Esophagus muscularis mucosa (tissue), 4 donors: ENCODE measurements around the gene ALDH18A1. TPM values are rescaled to one million over a fixed set of nuclear protein-coding genes. Genes with fewer than 3 reads are reported as not detected.

Source experiments
- DNase-seq: peaks from one replicate; pipeline ENCODE4 v3.0.0-alpha.2; 2017; ENCODE audit errors: extremely low spot score
- H3K27ac ChIP-seq, 4 donors: fragments of 200-600 bp; sonication (generic); replicated peaks in 1 of 4; 1 replicate in 3 of 4; 2 replicates in 1 of 4; pipeline ENCODE4 v1.5.1; 2016 to 2019; ENCODE audit warnings: mild to moderate bottlenecking in 1 of 4
- H3K27me3 ChIP-seq, 4 donors: fragments of 200-600 bp; sonication (generic); one replicate each; pipeline versions ENCODE4 v1.5.1 to v1.6.0; 2016 to 2019
- H3K36me3 ChIP-seq, 4 donors: fragments of 200-600 bp; sonication (generic); one replicate each; pipeline ENCODE4 v1.5.1; 2016 to 2019
- H3K4me1 ChIP-seq, 4 donors: fragments of 200-600 bp; sonication (generic); one replicate each; pipeline ENCODE4 v1.5.1; 2016 to 2019
- H3K4me3 ChIP-seq, 4 donors: fragments of 200-600 bp; sonication (generic); 1 replicate in 2 of 4; 2 replicates in 2 of 4; pipeline ENCODE4 v1.5.1; 2016 to 2019; ENCODE audit warnings: mild to moderate bottlenecking in 4 of 4, moderate library complexity in 1 of 4
- H3K9me3 ChIP-seq, 4 donors: fragments of 200-600 bp; sonication (generic); 1 replicate in 3 of 4; 2 replicates in 1 of 4; pipeline ENCODE4 v1.5.1; 2016 to 2019
- EP300 ChIP-seq: sonication (generic); formaldehyde crosslinking; IDR thresholded peaks from one replicate; pipeline ENCODE4 v1.6.1; 2017; ENCODE audit warnings: antibody characterized with exemption
- POLR2A ChIP-seq: fragments of 450-650 bp; IDR thresholded peaks from one replicate; pipeline ENCODE4 v1.6.1; 2017; ENCODE audit warnings: antibody characterized with exemption, moderate library complexity, mild to moderate bottlenecking, low read depth
- POLR2AphosphoS5 ChIP-seq, 2 donors: sonication (generic); formaldehyde crosslinking; IDR thresholded peaks; one replicate each; pipeline ENCODE4 v1.6.1; 2017; ENCODE audit warnings: antibody characterized with exemption in 2 of 2
- WGBS: methylation state at CpG from one replicate; pipeline ENCODE4 v1.1.5; 2018; 5-methylcytosine and 5-hydroxymethylcytosine counted together
- intact Hi-C: fragments of 100-400 bp; cut with DNase I; formaldehyde crosslinking; loops from one replicate; pipeline ENCODE4 v1.15.1; 2023
- total RNA-seq, 4 donors: library from RNA; depleted of rRNA; stranded (reverse); fragments of >200 nt; gene quantifications; one replicate each; pipeline versions ENCODE4 v1.1.0 to v1.2.1, GENCODE V29; 2016
- TF ChIP-seq, protein P1 (sequence below), 3 experiments: fragments of 200-600 bp in 2 of 3; fragments of 450-650 bp in 1 of 3; sonication (generic) in 2 of 3; IDR thresholded peaks; one replicate each; pipeline ENCODE4 v1.5.1; 2017 to 2019; ENCODE audit warnings: antibody characterized with exemption in 3 of 3, mild to moderate bottlenecking in 2 of 3, moderate library complexity in 1 of 3

ALDH18A1 gene
- total RNA-seq = 10 to 100 TPM; 13.7 to 27.7 (median 21.8) TPM

DNA sequence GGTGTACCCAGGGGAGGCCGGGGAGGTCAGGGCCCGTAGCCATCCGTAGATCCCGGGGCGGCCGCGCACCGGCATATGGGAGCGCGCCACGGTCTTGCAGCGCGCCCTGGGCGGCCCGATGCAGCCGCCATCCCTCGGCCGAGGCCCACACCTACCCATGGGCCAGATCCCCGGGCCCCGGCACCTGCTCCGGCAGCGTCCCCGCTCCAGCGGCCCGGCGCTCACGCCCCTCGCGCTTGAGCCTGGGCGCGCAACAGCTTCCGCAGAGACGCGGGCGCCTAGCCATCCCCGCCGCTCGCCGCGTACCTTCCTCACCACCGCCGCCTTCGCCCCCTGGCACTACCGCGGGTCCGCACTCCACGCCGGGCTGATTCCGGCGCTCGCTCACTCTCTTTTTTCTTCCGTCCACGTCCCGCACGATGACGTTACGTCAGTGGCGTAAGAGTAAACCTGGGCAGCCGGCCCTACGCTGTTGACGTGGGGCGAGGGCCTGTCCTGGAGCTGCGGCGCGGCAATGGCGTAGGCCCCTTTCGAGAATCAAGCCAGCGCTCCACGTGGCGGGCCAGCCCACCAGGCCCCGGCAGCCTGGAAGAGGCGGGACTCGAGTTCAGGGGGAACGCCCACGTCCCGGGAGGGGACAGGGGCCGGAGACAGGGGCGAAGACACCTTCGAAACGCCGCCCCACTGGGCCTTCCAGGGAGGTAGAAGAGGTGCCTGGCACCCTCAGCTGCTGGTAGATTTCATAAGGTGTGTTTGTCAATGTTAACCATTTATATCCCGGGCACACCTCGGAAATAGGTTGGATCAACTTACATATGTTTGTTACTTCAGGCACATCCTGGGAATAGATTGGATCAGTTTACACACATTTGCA is at the start of gene ALDH18A1:
Gene ALDH18A1 (minus strand): TSS at position 421 of the 874 bp plus-strand sequence. CDS start 3,334 bp downstream, outside the sequence.
- 0% methylated on average over 18 of the region's 83 CpGs for WGBS
- H3K36me3 ChIP-seq = peaks cover 10 to 15% (median 13%) of the 10 kb centered on the region in 4 donors
- peaks cover 9 to 32% (median 24%) of the 10 kb centered on the region in 4 donors for H3K4me1 ChIP-seq
- H3K27ac ChIP-seq = peak within 1 kb of the TSS; percentile 59 to 79 (median 74)
- H3K27me3 ChIP-seq = no peaks in the 10 kb centered on the region
- H3K4me3 ChIP-seq = peak within 1 kb of the TSS; percentile 80 to 96 (median 88)
- peak; percentile 97 for DNase-seq
- intact Hi-C loops = no loop called here
- H3K9me3 ChIP-seq = no peaks in the 10 kb centered on the region
- TF ChIP-seq POLR2A = no peak
- peak; percentile 45 to 53 for TF ChIP-seq POLR2AphosphoS5 (IDR thresholded peaks at IDR 0.05)

DNA sequence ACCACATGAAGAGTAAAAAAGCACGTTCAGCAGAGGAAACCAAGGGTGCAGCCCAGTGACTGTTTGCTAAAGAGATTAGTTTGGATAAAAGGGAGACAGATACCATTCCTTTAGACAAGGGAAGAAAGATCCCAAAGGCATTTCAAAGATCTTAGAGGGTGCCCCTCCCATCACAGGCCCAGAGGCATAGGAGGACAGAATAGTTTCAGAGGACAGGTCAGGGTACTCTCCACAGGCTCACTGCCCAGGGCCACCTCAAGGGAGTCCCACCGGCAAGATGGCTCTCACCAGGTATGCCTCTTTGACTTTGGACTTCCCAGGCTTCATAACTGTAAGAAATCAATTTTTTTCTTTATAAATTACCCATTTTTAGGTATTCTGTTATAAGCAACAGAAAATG is 41.9 kb upstream of the ALDH18A1 start:
- no peak for DNase-seq
- Histone ChIP-seq H3K4me1 (peaks cover 0 to 7% (median 5%) of the 10 kb centered on the region in 4 donors), H3K27ac (no peak overlapping the region), H3K27me3 (no peaks in the 10 kb centered on the region), H3K36me3 (no peaks in the 10 kb centered on the region), H3K9me3 (no peaks in the 10 kb centered on the region), H3K4me3 (no peak overlapping the region)
- intact Hi-C loops = no loop called here
- no peak for TF ChIP-seq POLR2A
- TF ChIP-seq POLR2AphosphoS5 (IDR thresholded peaks at IDR 0.05) = no peak
- no peak for TF ChIP-seq EP300
- TF ChIP-seq, protein P1, sequence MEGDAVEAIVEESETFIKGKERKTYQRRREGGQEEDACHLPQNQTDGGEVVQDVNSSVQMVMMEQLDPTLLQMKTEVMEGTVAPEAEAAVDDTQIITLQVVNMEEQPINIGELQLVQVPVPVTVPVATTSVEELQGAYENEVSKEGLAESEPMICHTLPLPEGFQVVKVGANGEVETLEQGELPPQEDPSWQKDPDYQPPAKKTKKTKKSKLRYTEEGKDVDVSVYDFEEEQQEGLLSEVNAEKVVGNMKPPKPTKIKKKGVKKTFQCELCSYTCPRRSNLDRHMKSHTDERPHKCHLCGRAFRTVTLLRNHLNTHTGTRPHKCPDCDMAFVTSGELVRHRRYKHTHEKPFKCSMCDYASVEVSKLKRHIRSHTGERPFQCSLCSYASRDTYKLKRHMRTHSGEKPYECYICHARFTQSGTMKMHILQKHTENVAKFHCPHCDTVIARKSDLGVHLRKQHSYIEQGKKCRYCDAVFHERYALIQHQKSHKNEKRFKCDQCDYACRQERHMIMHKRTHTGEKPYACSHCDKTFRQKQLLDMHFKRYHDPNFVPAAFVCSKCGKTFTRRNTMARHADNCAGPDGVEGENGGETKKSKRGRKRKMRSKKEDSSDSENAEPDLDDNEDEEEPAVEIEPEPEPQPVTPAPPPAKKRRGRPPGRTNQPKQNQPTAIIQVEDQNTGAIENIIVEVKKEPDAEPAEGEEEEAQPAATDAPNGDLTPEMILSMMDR (IDR thresholded peaks at IDR 0.05) = no peak
- 43% methylated on average over 2 of the region's 2 CpGs for WGBS

- peaks cover 8 to 17% (median 13%) of the 10 kb centered on the region in 4 donors for H3K4me1 ChIP-seq
- DNase-seq = no peak
- 90% methylated on average over 3 of the region's 3 CpGs for WGBS
- H3K4me3 ChIP-seq = no peak overlapping the region
- H3K27me3 ChIP-seq = no peaks in the 10 kb centered on the region
- no peaks in the 10 kb centered on the region for H3K36me3 ChIP-seq
- H3K9me3 ChIP-seq = no peaks in the 10 kb centered on the region
- intact Hi-C loops = no loop called here
- no peak overlapping the region for H3K27ac ChIP-seq
- no peak for TF ChIP-seq POLR2AphosphoS5 (IDR thresholded peaks at IDR 0.05)
Observed at GRCh38 chr10:95697429-95697828, 40.9 kb upstream of the ALDH18A1 start.

- 93% methylated on average over 18 of the region's 18 CpGs for WGBS
- Histone ChIP-seq H3K9me3 (no peaks in the 10 kb centered on the region), H3K4me3 (no peak overlapping the region), H3K36me3 (peaks cover 0 to 24% (median 19%) of the 10 kb centered on the region in 4 donors), H3K27ac (peak overlapping the region in 1 of 4 donors; percentile 41), H3K27me3 (no peaks in the 10 kb centered on the region), H3K4me1 (peaks cover 16 to 37% (median 24%) of the 10 kb centered on the region in 4 donors)
- TF ChIP-seq POLR2A = no peak
- no peak for TF ChIP-seq EP300
- TF ChIP-seq, protein P1 (IDR thresholded peaks at IDR 0.05) = no peak
- no peak for TF ChIP-seq POLR2AphosphoS5 (IDR thresholded peaks at IDR 0.05)
- DNase-seq = no peak
- intact Hi-C loops = loop anchor here (1.0 to 5.0 kb wide), 2 partner anchors 148 to 171 kb away; no protein-coding TSS in a partner anchor
Observed at GRCh38 chr10:95694665-95695064, 38.2 kb upstream of the ALDH18A1 start.

DNA sequence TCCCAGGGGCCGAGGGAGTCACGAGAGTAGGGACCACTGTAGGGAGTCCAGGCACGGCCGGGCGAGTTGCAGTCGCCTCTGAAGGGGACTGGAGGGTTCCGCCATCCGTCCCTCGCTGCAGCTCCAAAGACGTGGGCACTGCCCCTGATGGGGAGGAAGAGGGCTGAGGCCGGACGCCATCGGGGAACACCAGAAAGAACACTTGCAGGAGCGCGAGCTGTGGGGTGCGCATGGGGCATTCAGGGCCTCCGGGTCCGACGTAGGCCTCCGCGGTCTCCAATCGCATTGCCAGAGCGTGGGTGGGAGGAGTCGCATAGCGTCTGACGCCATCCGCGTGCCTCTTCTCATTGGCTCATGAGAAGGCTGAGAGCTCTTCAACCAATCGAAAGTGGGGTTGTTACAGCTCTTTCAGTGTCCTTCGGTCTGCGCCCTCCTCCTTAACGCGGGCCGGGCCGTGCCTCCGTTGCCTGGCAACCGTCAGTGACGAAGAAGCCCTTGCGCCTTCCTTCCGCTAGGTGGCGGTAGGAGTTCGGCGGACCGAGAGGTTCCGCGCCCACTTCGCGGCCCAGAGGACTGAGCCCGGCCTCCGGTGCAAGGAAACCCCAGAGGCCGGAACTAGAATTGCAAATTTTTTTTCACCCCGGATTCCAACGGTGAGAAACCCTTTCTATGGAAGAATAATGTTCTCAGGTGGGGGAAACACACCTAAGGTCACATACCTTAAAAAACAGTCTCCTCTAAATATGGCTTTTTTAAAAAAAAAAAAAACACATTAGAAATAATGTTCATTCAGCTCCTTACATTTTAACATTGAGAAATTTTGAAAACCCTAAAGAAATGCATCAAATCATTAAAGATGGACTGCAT is 37.4 kb upstream of the ALDH18A1 start, which contains the start of gene TCTN3:
Gene TCTN3 (minus strand): TSS at position 260 of the 867 bp plus-strand sequence. CDS start 28 bp downstream, at position 232.
- no peak for TF ChIP-seq EP300
- peak; percentile 90 to 95 for TF ChIP-seq POLR2AphosphoS5 (IDR thresholded peaks at IDR 0.05)
- TF ChIP-seq POLR2A = no peak
- TF ChIP-seq, protein P1 (IDR thresholded peaks at IDR 0.05) = peak; percentile 98 to 100 (median 99)
- H3K36me3 ChIP-seq = peaks cover 0 to 31% (median 27%) of the 10 kb centered on the region in 4 donors
- no peaks in the 10 kb centered on the region for H3K27me3 ChIP-seq
- DNase-seq = peak; percentile 99
- peak within 1 kb of the TSS; percentile 79 to 92 (median 88) for H3K27ac ChIP-seq
- peaks cover 16 to 37% (median 24%) of the 10 kb centered on the region in 4 donors for H3K4me1 ChIP-seq
- 1% methylated on average over 20 of the region's 53 CpGs for WGBS
- intact Hi-C loops = loop anchor here (1.0 to 5.0 kb wide), 2 partner anchors 148 to 171 kb away; no protein-coding TSS in a partner anchor
- peak within 1 kb of the TSS; percentile 75 to 86 (median 76) for H3K4me3 ChIP-seq
- H3K9me3 ChIP-seq = no peaks in the 10 kb centered on the region
